ENCODE measurements around the gene GADL1. TPM values are rescaled to one million over a fixed set of nuclear protein-coding genes. Genes with fewer than 3 reads are reported as not detected.

Gene GADL1
- total and polyA plus RNA-seq, 2 experiments from 2014 or later, result not detected

DNA sequence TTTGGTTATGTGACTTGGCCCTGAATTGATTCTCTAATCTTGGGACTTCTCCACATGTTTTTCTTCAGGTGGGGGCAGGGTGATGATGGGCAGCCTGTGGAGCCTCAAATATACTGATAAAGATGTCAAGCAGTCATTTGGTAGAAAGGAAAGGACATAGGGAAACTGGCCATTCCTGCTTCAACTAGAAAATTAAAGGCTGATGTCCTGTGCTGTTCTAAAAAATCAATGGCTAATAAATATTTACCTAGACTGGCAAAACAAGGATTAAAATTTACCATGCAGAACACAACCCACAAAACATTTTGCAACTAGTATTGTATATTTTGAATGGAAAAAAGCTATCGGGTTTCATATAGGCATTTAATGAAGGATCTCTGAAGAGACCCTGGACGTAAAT lies 133.7 kb downstream of the GADL1 start:
- Histone ChIP-seq H3K27ac (no peak overlapping the region), H3F3A (ENCODE audit: insufficient read depth) (no peaks in the 10 kb centered on the region; the same call in 1 of the 2 replicates), H3K9me2 (ENCODE audit: insufficient read depth) (no peaks in the 10 kb centered on the region), H3K4me3 (no peak overlapping the region), H3K79me2 (ENCODE audit: insufficient read depth) (no peaks in the 10 kb centered on the region), H4K20me1 (ENCODE audit: insufficient read depth) (no peaks in the 10 kb centered on the region), H3K4me2 (ENCODE audit: unreplicated experiment) (no peak overlapping the region), H2AFZ (no peak overlapping the region), H3K4me1 (ENCODE audit: insufficient read depth) (no peaks in the 10 kb centered on the region), H3K9ac (no peak overlapping the region), H3K36me3 (ENCODE audit: low read depth) (no peaks in the 10 kb centered on the region), H3K27me3 (replicated peaks; ENCODE audit: insufficient read depth) (no peaks in the 10 kb centered on the region), H3K9me3 (ENCODE audit: low read depth) (no peaks in the 10 kb centered on the region)
- no peak for TF ChIP-seq EZH2 (IDR thresholded peaks at IDR 0.05; ENCODE audit: insufficient read depth, poor library complexity, severe bottlenecking)
- TF ChIP-seq EZH2phosphoT487 (IDR thresholded peaks at IDR 0.05; ENCODE audit: insufficient read depth, low read depth), result no peak
- no peak for DNase-seq
- in situ Hi-C loops (cut with MboI), result loop anchor here (10.0 kb wide), 1 partner anchor 364 kb away; no protein-coding TSS in a partner anchor
- WGBS, 2 experiments (ENCODE audit: low coverage in 1 of 2, low lambda C conversion rate in 2 of 2, missing lambda C conversion rate in 2 of 2), result 90 to 98% methylated on average over 2 of the region's 2 CpGs

DNA sequence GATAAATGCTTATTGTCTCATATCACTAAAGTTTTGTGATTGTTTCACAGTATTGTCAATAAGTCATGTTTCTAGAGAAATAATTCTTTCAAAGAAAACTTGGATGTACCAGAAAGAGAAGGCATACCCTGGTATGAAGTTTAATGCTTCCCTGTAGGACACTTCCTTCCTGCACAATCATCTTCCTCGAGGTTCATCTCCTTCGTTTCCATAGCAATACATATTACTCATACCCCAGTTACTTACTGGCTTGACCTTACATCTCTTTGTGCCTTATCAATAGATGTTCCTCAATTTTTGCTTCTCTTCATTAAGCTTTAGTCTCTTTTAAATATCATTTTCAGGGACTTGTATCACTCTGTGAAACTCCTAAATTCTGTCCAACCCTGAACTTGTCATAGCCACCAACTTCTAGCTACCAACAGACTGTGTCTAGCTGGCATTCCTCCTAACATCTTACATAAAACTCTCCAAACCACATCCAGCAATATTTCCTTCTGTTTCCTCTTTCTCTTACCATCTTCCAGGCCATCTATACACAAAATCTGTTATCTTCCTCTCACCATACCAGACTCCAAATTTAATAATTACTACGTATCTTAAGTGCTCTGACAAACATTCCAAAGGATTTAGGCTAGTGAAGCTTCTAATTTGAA lies 134.3 kb downstream of the GADL1 start:
- 49 to 53% methylated on average over 3 of the region's 3 CpGs for WGBS, 2 experiments (ENCODE audit: low coverage in 1 of 2, low lambda C conversion rate in 2 of 2, missing lambda C conversion rate in 2 of 2)
- TF ChIP-seq EZH2 (IDR thresholded peaks at IDR 0.05; ENCODE audit: insufficient read depth, poor library complexity, severe bottlenecking), result no peak
- TF ChIP-seq EZH2phosphoT487 (IDR thresholded peaks at IDR 0.05; ENCODE audit: insufficient read depth, low read depth), result no peak
- Histone ChIP-seq H3K36me3 (ENCODE audit: low read depth) (no peaks in the 10 kb centered on the region), H3K9me2 (ENCODE audit: insufficient read depth) (no peaks in the 10 kb centered on the region), H4K20me1 (ENCODE audit: insufficient read depth) (no peaks in the 10 kb centered on the region), H3K27me3 (replicated peaks; ENCODE audit: insufficient read depth) (no peaks in the 10 kb centered on the region), H3K4me3 (no peak overlapping the region), H3K9ac (no peak overlapping the region), H3K27ac (no peak overlapping the region), H3F3A (ENCODE audit: insufficient read depth) (no peaks in the 10 kb centered on the region; the same call in 1 of the 2 replicates), H3K79me2 (ENCODE audit: insufficient read depth) (no peaks in the 10 kb centered on the region), H3K4me1 (ENCODE audit: insufficient read depth) (no peaks in the 10 kb centered on the region), H3K4me2 (ENCODE audit: unreplicated experiment) (no peak overlapping the region), H3K9me3 (ENCODE audit: low read depth) (no peaks in the 10 kb centered on the region), H2AFZ (no peak overlapping the region)
- in situ Hi-C loops (cut with MboI), result loop anchor here (10.0 kb wide), 1 partner anchor 365 kb away; no protein-coding TSS in a partner anchor
- peak; percentile 22 for DNase-seq

DNA sequence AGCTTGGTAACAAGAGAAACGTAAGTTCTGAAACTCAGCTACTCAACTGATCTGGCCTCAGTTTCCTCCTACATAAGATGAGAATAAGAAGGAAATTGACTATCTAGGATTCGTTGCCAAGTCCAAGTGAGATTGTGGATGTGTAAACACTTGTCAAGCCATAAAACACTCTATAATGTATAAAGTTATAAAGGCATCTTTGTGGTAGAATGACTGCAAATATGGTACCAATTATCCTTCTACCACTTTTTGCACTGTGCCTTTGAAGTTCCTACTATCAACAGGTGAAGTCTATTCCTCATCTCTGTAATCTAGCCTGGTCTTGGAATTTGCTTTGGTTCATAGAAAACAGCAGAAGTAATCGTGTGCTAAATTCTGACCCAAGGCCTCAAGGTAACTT lies 138.2 kb downstream of the GADL1 start:
- no peak overlapping the region for H3K27ac ChIP-seq
- DNase-seq, result no peak
- no peaks in the 10 kb centered on the region for H3K9me2 ChIP-seq (ENCODE audit: insufficient read depth)
- no peaks in the 10 kb centered on the region for H4K20me1 ChIP-seq (ENCODE audit: insufficient read depth)
- TF ChIP-seq EZH2 (IDR thresholded peaks at IDR 0.05; ENCODE audit: insufficient read depth, poor library complexity, severe bottlenecking) (no peak), EZH2phosphoT487 (IDR thresholded peaks at IDR 0.05; ENCODE audit: insufficient read depth, low read depth) (no peak)
- no peaks in the 10 kb centered on the region for H3K36me3 ChIP-seq (ENCODE audit: low read depth)
- H3K4me2 ChIP-seq (ENCODE audit: unreplicated experiment), result no peak overlapping the region
- H2AFZ ChIP-seq, result no peak overlapping the region
- 79 to 80% methylated on average over 3 of the region's 3 CpGs for WGBS, 2 experiments (ENCODE audit: low coverage in 1 of 2, low lambda C conversion rate in 2 of 2, missing lambda C conversion rate in 2 of 2)
- no peaks in the 10 kb centered on the region for H3K79me2 ChIP-seq (ENCODE audit: insufficient read depth)
- H3K27me3 ChIP-seq (replicated peaks; ENCODE audit: insufficient read depth), result no peaks in the 10 kb centered on the region
- H3K4me3 ChIP-seq, result no peak overlapping the region
- in situ Hi-C loops (cut with MboI), result no loop called here
- no peaks in the 10 kb centered on the region for H3K9me3 ChIP-seq (ENCODE audit: low read depth)
- no peak overlapping the region for H3K9ac ChIP-seq
- no peaks in the 10 kb centered on the region; the same call in 1 of the 2 replicates for H3F3A ChIP-seq (ENCODE audit: insufficient read depth)
- H3K4me1 ChIP-seq (ENCODE audit: insufficient read depth), result peaks cover 12% of the 10 kb centered on the region

DNA sequence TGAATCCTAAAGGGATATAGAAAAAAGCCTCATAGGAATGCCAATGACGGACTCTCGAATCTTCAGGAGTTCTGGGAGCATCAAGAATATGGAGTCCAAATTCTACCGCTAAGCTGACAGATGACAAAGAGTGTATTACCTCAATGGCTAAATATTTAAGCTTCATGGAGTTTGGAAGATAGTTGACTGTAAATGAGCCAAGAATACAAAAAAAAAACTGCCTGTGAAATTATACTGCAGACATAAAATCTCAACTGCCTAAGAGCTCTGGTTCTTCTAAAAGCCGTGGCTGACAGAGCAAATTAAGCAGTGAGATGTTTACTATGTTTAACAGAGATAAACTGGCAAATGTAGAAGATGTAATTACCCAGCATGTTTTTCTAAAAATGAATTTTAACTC lies 140.0 kb downstream of the GADL1 start:
- no peak for TF ChIP-seq EZH2phosphoT487 (IDR thresholded peaks at IDR 0.05; ENCODE audit: insufficient read depth, low read depth)
- no peak for TF ChIP-seq EZH2 (IDR thresholded peaks at IDR 0.05; ENCODE audit: insufficient read depth, poor library complexity, severe bottlenecking)
- Histone ChIP-seq H3K4me3 (no peak overlapping the region), H3K4me1 (ENCODE audit: insufficient read depth) (peaks cover 12% of the 10 kb centered on the region), H3K27ac (no peak overlapping the region), H2AFZ (no peak overlapping the region), H3K79me2 (ENCODE audit: insufficient read depth) (no peaks in the 10 kb centered on the region), H3F3A (ENCODE audit: insufficient read depth) (no peaks in the 10 kb centered on the region), H3K9ac (no peak overlapping the region), H3K4me2 (ENCODE audit: unreplicated experiment) (no peak overlapping the region), H4K20me1 (ENCODE audit: insufficient read depth) (no peaks in the 10 kb centered on the region), H3K27me3 (replicated peaks; ENCODE audit: insufficient read depth) (no peaks in the 10 kb centered on the region), H3K36me3 (ENCODE audit: low read depth) (no peaks in the 10 kb centered on the region), H3K9me2 (ENCODE audit: insufficient read depth) (no peaks in the 10 kb centered on the region), H3K9me3 (ENCODE audit: low read depth) (no peaks in the 10 kb centered on the region)
- WGBS, 2 experiments (ENCODE audit: low coverage in 1 of 2, low lambda C conversion rate in 2 of 2, missing lambda C conversion rate in 2 of 2), result 62 to 63% methylated on average over 4 of the region's 4 CpGs
- in situ Hi-C loops (cut with MboI), result no loop called here
- no peak for DNase-seq
